Trophoblast cell (in vitro differentiated cells and primary cell): ENCODE results near the gene NAALAD2. TPM values are rescaled to one million over a fixed set of nuclear protein-coding genes. Genes with fewer than 3 reads are reported as not detected.
"Not testable (repeated sequence)": the region's sequence is repeated elsewhere in the genome, so short reads cannot be mapped to it uniquely, and the experiment has no call there.

ENCODE experiments used
- DNase-seq, 2 donors: peaks; one replicate each; pipeline ENCODE4 v3.0.0-alpha.2; 2016
- H2AFZ ChIP-seq: 2 replicates; pipeline ENCODE4 v1.6.1; 2013; ENCODE audit warnings: low read length, moderate library complexity, mild to moderate bottlenecking; ENCODE audit not compliant: insufficient read depth, poor library complexity
- H2AK5ac ChIP-seq: 2 replicates; pipeline ENCODE4 v1.6.1; 2013; ENCODE audit warnings: mild to moderate bottlenecking, low read length
- H2BK120ac ChIP-seq: 2 replicates; pipeline ENCODE4 v1.6.1; 2013; ENCODE audit warnings: low read length, mild to moderate bottlenecking, moderate library complexity; ENCODE audit not compliant: insufficient read depth, poor library complexity
- H2BK12ac ChIP-seq: 2 replicates; pipeline ENCODE4 v1.6.1; 2013; ENCODE audit warnings: mild to moderate bottlenecking, low read length, moderate library complexity
- H2BK5ac ChIP-seq: 2 replicates; pipeline ENCODE4 v1.6.1; 2013; ENCODE audit warnings: low read length, low read depth, moderate library complexity, mild to moderate bottlenecking; ENCODE audit not compliant: poor library complexity
- H3K14ac ChIP-seq: 2 replicates; pipeline ENCODE4 v1.6.1; 2013; ENCODE audit warnings: mild to moderate bottlenecking, low read length
- H3K18ac ChIP-seq: 2 replicates; pipeline ENCODE4 v1.6.1; 2013; ENCODE audit warnings: mild to moderate bottlenecking, low read length
- H3K23ac ChIP-seq: 2 replicates; pipeline ENCODE4 v1.6.1; 2013; ENCODE audit warnings: low read length
- H3K27ac ChIP-seq: 2 replicates; pipeline ENCODE4 v1.5.1; 2013; ENCODE audit warnings: low read depth, mild to moderate bottlenecking, inconsistent platforms, low read length, moderate library complexity
- H3K27me3 ChIP-seq: 2 replicates; pipeline ENCODE4 v1.6.1; 2013; ENCODE audit warnings: inconsistent platforms, mild to moderate bottlenecking, low read length, moderate library complexity; ENCODE audit not compliant: insufficient read depth
- H3K36me3 ChIP-seq, 2 experiments: 1 replicate in 1 of 2; 2 replicates in 1 of 2; pipeline ENCODE4 v1.6.1; 2013; ENCODE audit warnings: low read length in 2 of 2, mild to moderate bottlenecking in 2 of 2, moderate library complexity in 1 of 2; ENCODE audit not compliant: insufficient read depth in 2 of 2, control insufficient read depth in 1 of 2
- H3K4ac ChIP-seq: 2 replicates; pipeline ENCODE4 v1.6.1; 2013; ENCODE audit warnings: low read depth, mild to moderate bottlenecking, low read length, moderate library complexity
- H3K4me1 ChIP-seq, 2 experiments: 1 replicate in 1 of 2; 2 replicates in 1 of 2; pipeline ENCODE4 v1.6.1; 2013; ENCODE audit warnings: low read length in 2 of 2, mild to moderate bottlenecking in 2 of 2, moderate library complexity in 1 of 2; ENCODE audit not compliant: insufficient read depth in 2 of 2, control insufficient read depth in 1 of 2
- H3K4me2 ChIP-seq: 2 replicates; pipeline ENCODE4 v1.6.1; 2013; ENCODE audit warnings: inconsistent platforms, mild to moderate bottlenecking, low read length, moderate library complexity
- H3K4me3 ChIP-seq: 2 replicates; pipeline ENCODE4 v1.5.1; 2013; ENCODE audit warnings: mild to moderate bottlenecking, low read depth, low read length, inconsistent platforms
- H3K79me1 ChIP-seq: one replicate; pipeline ENCODE4 v1.6.1; 2013; ENCODE audit warnings: low read length
- H3K79me2 ChIP-seq: 2 replicates; pipeline ENCODE4 v1.6.1; 2013; ENCODE audit warnings: low read length, mild to moderate bottlenecking; ENCODE audit not compliant: control insufficient read depth, insufficient read depth, poor library complexity
- H3K9ac ChIP-seq: 2 replicates; pipeline ENCODE4 v1.6.1; 2013; ENCODE audit warnings: mild to moderate bottlenecking, low read length
- H3K9me3 ChIP-seq: 2 replicates; pipeline ENCODE4 v1.6.1; 2013; ENCODE audit warnings: low read depth, mild to moderate bottlenecking, control low read depth, inconsistent platforms, low read length; ENCODE audit not compliant: insufficient read depth
- H4K12ac ChIP-seq: 2 replicates; pipeline ENCODE4 v1.6.1; 2013; ENCODE audit warnings: low read depth, mild to moderate bottlenecking, low read length, moderate library complexity
- H4K8ac ChIP-seq: 2 replicates; pipeline ENCODE4 v1.6.1; 2013; ENCODE audit warnings: low read depth, mild to moderate bottlenecking, low read length, moderate library complexity
- H4K91ac ChIP-seq: one replicate; pipeline ENCODE4 v1.6.1; 2013; ENCODE audit warnings: low read depth, mild to moderate bottlenecking, low read length, moderate library complexity
- WGBS: extraction: QIAGEN DNeasy Blood & Tissue Kit; methylation state at CpG from one replicate; pipeline ENCODE4 v1.1.7; 2013; ENCODE audit warnings: missing lambda C conversion rate; ENCODE audit not compliant: insufficient read length, insufficient coverage; ENCODE audit errors: extremely low coverage; 5-methylcytosine and 5-hydroxymethylcytosine counted together
- polyA plus RNA-seq: library from polyadenylated mRNA; stranded (reverse); fragments of 200-250 nt; gene quantifications from 2 replicates; pipeline ENCODE4 v1.2.3, GENCODE V29; 2013

Gene NAALAD2
- polyA plus RNA-seq = 1.9 and 2.3 TPM in 2 replicates

DNA sequence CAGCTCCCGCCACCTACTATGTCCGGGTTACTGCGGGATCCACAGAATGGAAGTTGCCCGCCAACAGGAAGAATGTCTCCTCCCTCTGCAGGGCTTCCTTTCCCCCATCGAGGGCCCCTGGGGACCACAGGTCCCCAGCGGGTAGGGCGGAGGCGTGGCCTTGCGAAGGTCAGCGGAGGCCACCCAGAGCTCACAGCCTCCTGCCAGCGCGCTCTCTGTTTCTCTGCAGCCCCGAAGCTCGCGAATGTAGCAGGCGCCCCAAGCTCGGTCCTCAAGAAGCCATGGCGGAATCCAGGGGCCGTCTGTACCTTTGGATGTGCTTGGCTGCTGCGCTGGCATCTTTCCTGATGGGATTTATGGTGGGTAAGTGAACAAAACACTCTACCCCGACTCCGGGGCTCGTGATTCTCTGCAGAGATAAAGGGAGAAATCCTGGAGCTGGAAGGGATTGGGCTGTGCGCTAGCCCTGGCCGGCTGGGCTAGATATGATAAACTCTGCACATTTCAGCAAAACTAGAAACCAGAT lies at the start of gene NAALAD2:
TSS of gene NAALAD2 (plus strand) at position 186 of the 526 bp plus-strand sequence. CDS start at position 282, 96 bp downstream.
- H3K14ac ChIP-seq = peak within 1 kb of the TSS; percentile 38
- peaks cover 3% of the 10 kb centered on the region for H3K79me1 ChIP-seq
- H3K9ac ChIP-seq = peak within 1 kb of the TSS; percentile 1
- H3K4ac ChIP-seq = no peak within 1 kb of the TSS
- H2AK5ac ChIP-seq = no peak within 1 kb of the TSS
- peak within 1 kb of the TSS; percentile 30 for H2AFZ ChIP-seq
- H3K18ac ChIP-seq = no peak within 1 kb of the TSS
- H2BK5ac ChIP-seq = no peak within 1 kb of the TSS
- WGBS = no CpG with 5 or more reads among the region's 25 CpGs
- H3K27me3 ChIP-seq = no peaks in the 10 kb centered on the region
- H2BK120ac ChIP-seq = peak within 1 kb of the TSS; percentile 20
- no peak within 1 kb of the TSS for H4K12ac ChIP-seq
- DNase-seq = peak; percentile 14 to 20
- no peaks in the 10 kb centered on the region for H3K4me1 ChIP-seq
- H3K4me2 ChIP-seq = peak within 1 kb of the TSS; percentile 80
- H3K4me3 ChIP-seq = peak within 1 kb of the TSS; percentile 45
- no peaks in the 10 kb centered on the region for H3K36me3 ChIP-seq
- H2BK12ac ChIP-seq = no peak within 1 kb of the TSS
- H3K79me2 ChIP-seq = no peaks in the 10 kb centered on the region
- peak within 1 kb of the TSS; percentile 80 for H4K8ac ChIP-seq
- H4K91ac ChIP-seq = no peak within 1 kb of the TSS
- no peak within 1 kb of the TSS for H3K23ac ChIP-seq
- H3K27ac ChIP-seq = no peak within 1 kb of the TSS
- H3K9me3 ChIP-seq = no peaks in the 10 kb centered on the region

DNA sequence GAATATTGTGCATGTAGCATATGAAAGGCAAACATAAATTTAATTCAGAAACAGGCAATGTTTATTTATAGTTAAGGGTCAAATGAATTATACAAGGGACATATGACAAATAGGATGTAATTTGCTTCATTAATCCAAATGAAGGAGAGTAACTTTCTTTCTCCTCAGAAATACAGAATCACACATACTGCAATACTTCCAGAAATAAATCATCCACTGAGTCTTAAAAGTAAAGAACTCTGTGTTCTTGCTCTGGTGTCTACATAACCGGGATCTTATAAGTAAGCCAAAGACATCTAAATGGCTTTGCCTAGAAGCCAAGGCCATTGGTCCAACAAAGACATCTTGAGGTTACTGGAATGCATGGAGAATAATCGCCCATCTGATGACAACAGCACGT lies 48.8 kb upstream of the NAALAD2 start, which contains the start of gene UBTFL1:
TSS of gene UBTFL1 (plus strand) at position 301 of the 400 bp plus-strand sequence. CDS start at position 301, 0 bp downstream.
- no CpG with 5 or more reads among the region's 3 CpGs for WGBS

GRCh38 chr11:90088731-90089130 lies 45.7 kb upstream of the NAALAD2 start:
- H3K4me3 ChIP-seq, H3K9me3 ChIP-seq, H3K9ac ChIP-seq, H3K4me1 ChIP-seq, H3K36me3 ChIP-seq, H3K4ac ChIP-seq, H2AFZ ChIP-seq, H2BK5ac ChIP-seq, H3K79me2 ChIP-seq, H2BK120ac ChIP-seq, H3K27ac ChIP-seq, DNase-seq, H2BK12ac ChIP-seq, H3K79me1 ChIP-seq, H3K18ac ChIP-seq, H3K4me2 ChIP-seq, H4K8ac ChIP-seq, H3K14ac ChIP-seq, H3K27me3 ChIP-seq, H3K23ac ChIP-seq, H4K91ac ChIP-seq, H2AK5ac ChIP-seq, H4K12ac ChIP-seq: not testable (repeated sequence)
- no CpG with 5 or more reads among the region's 2 CpGs for WGBS

More for the DNA sequence above, 48.8 kb upstream of the NAALAD2 start, which contains the start of gene UBTFL1:
- not testable (repeated sequence) for H4K91ac ChIP-seq, H3K23ac ChIP-seq, H4K12ac ChIP-seq, H3K79me2 ChIP-seq, H3K4me2 ChIP-seq, H2BK5ac ChIP-seq, H2AFZ ChIP-seq, H2BK120ac ChIP-seq, H3K27ac ChIP-seq, H3K4me1 ChIP-seq, DNase-seq, H4K8ac ChIP-seq, H3K4ac ChIP-seq, H3K79me1 ChIP-seq, H3K18ac ChIP-seq, H3K27me3 ChIP-seq, H2AK5ac ChIP-seq, H3K9ac ChIP-seq, H2BK12ac ChIP-seq, H3K36me3 ChIP-seq, H3K4me3 ChIP-seq, H3K9me3 ChIP-seq, H3K14ac ChIP-seq

- H3K79me1 ChIP-seq, H4K91ac ChIP-seq, H3K9ac ChIP-seq, H2AK5ac ChIP-seq, H3K4me3 ChIP-seq, H3K27ac ChIP-seq, H3K4ac ChIP-seq, H3K36me3 ChIP-seq, H2BK12ac ChIP-seq, H2BK120ac ChIP-seq, H3K9me3 ChIP-seq, H3K14ac ChIP-seq, H4K12ac ChIP-seq, H3K18ac ChIP-seq, H2AFZ ChIP-seq, H3K27me3 ChIP-seq, H3K4me1 ChIP-seq, DNase-seq, H2BK5ac ChIP-seq, H3K23ac ChIP-seq, H3K79me2 ChIP-seq, H4K8ac ChIP-seq, H3K4me2 ChIP-seq: not testable (repeated sequence)
- WGBS = no CpG with 5 or more reads among the region's 28 CpGs
These were observed 39.1 kb upstream of the NAALAD2 start for GRCh38 chr11:90095230-90095924.
